Fibroblast of skin of abdomen (primary cell): ENCODE data around the gene NEK4.

Source experiments
- DNase-seq: peaks from one replicate; pipeline ENCODE4 v3.0.0-alpha.2; 2013

NEK4 gene

DNA sequence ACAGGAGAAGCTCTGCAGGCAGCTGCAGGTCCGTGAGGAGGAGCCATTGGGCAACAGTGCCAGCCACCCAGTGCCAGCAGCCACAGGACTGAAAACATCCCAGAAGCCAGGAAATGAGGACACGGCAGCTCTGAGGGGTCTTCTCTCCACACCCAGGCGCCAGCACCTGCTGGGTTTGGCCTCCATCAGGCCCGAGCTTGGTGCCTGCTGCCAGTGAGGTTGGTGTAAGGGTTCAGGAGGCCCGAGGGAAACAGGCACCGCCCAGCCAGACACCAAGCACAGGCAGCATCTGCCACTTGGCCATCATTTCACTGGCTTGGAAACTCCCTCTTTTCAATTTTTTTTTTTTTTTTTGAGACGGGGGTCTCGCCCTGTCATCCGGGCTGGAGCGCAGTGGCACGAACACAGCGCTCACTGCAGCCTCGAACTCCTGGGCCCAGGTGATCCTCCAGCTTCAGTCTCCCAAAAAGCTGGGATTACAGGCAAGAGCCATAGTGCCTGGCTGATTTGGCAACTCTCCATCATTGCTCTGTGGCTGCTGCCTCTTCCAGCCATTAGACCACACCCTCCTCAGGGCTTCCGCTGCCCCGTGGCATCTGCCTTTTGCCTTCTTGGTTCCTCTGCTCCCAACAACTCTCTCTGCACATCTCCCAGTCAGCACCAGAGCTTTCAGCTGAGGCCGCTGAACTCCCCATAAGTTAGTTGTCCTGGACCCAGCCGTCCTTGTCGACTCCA, 22.4 kb upstream of the NEK4 start:
- DNase-seq: no peak

DNA sequence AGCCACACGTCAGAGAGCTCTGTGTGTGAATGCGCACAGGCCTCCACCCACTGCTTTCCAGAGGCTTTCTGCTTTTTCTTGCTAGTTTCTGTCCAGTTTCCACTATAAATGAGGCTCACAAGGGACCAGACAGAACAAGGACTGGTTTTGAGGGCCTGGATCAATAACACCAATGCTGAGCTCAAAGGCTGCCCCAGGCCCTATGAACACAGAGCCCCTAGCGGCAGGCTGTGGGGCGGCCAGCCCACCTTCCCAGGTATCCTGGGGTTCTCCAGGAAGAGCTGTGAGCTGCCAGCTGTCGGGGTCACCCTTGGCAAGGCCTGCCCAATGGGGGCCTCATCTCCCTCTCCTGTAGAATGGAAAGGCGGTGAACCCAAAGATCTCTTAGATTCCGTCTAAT, 21.7 kb upstream of the NEK4 start:
- no peak for DNase-seq

DNA sequence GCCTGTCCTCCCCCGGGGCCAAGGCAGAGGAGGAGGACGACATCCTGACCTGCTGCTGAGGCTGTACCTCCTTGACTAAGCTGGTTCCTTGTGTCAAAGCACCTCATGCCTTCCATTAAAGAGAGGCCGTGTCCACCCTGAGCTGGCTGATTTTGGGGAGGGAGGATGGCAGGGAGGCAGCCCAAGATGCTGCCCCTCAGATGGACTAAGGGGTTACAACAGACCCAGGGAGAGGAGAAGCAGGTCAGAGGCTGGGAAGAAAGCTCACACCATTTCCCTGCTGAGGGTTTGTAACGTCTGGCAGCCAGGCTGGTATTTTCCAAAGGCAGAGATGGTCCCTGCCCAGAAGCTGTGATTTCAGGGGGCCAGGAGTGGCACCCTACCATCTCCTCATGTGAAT, 21.2 kb upstream of the NEK4 start:
- DNase-seq: no peak

GRCh38 chr3:52791366-52791765, 20.6 kb upstream of the NEK4 start:
- DNase-seq: no peak

- no peak for DNase-seq
These were observed 20.0 kb upstream of the NEK4 start for GRCh38 chr3:52790741-52791140.

GRCh38 chr3:52790337-52790736, 19.6 kb upstream of the NEK4 start:
- DNase-seq: no peak

GRCh38 chr3:52789746-52790040, 19.0 kb upstream of the NEK4 start:
- DNase-seq: no peak

- DNase-seq: no peak
These were observed 18.4 kb upstream of the NEK4 start for GRCh38 chr3:52788890-52789745.

GRCh38 chr3:52787672-52788625, 17.2 kb upstream of the NEK4 start:
- no peak for DNase-seq

DNA sequence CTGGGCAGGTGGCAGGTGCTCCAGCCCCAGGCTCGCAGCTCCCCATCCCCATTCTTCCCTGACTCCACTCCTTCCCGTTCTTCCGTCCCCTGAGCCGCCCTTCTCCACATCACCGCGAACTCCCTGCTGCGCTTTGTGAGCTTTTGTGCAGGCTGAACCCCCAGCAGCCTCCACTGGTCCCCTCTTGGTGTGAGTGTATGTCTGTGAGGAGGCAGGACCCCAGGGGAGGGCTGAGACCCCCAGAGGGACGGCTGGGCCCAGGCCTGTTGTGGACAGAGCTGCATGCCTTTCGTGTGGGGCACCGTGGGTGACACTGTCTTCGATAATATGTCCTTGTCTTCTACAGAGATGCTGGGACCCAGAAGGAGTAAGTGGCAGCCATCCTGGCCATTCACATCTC, 16.5 kb upstream of the NEK4 start:
- DNase-seq: no peak

GRCh38 chr3:52786330-52787215, 15.8 kb upstream of the NEK4 start:
- DNase-seq: no peak

DNA sequence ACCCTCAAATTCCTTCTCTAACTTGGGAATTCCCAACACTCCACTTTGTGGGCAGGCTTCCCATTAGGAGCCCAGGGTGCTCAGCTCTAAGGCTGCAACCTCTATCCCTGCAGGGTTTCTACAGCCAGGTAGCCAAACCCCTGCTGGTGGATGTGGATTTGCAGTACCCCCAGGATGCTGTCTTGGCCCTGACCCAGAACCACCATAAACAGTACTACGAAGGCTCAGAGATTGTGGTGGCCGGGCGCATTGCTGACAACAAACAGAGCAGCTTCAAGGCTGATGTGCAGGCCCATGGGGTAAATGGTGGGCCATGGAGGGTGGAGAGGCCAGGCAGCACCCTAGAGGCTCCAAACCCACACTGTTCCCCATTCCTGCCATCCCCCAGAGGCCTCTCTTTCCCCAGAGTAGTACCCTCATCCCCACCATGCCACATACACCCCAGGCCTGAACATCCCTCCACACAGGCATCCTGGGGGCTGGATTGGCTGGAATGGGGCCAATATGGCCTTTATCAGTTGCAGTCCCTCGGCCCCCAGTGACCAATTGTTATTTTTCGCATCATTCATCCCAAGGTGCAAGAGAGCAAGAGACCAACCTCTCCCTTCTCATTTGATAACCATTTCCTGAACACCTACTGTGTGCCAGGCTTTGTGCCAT, 14.3 kb upstream of the NEK4 start:
- no peak for DNase-seq

DNA sequence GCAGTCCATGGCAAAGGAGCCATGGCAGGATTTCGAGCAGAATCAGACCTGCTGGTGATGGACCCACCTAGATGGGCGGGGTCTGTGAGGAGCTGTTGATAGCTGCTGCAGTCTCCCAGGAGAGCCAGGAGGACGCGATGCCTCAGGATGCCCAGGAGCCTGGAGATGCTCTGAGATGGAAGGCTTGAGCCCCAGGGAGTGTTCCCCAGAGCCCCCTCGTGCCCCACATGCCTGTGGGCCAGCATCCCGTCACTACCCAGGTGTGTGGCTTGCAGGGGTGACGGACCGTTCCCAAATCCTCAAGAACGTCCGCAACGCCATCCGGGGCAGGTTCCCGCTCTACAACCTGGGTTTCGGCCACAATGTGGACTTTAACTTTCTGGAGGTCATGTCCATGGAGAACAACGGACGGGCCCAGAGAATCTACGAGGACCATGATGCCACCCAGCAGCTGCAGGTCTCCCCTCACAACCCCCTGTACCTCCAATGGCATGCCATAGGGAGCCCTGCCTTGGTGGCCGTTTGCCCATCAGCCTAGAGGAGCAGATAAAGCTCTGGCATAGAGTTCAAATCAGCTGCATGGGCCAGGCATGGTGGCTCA, 13.4 kb upstream of the NEK4 start:
- no peak for DNase-seq

- no peak for DNase-seq
These were observed 12.4 kb upstream of the NEK4 start for GRCh38 chr3:52783211-52783555.

GRCh38 chr3:52782412-52783210, 11.9 kb upstream of the NEK4 start:
- DNase-seq: no peak

DNA sequence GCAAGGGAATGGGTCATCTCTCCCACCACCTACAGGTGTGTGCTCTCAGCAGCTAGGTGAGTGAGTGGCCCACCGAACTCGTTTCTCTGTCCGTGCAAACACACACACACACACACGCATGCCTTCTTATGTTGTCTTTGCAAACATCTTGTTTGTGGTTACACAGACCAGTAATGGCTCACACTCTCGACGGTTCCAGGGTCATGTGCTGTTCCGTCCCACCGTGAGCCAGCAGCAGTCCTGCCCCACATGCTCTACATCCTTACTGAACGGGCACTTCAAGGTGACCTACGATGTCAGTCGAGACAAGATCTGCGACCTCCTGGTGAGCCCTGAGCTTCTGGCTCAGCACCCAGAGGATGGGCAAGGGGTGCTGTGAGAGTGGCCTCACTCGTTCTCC, 11.0 kb upstream of the NEK4 start:
- no peak for DNase-seq

DNA sequence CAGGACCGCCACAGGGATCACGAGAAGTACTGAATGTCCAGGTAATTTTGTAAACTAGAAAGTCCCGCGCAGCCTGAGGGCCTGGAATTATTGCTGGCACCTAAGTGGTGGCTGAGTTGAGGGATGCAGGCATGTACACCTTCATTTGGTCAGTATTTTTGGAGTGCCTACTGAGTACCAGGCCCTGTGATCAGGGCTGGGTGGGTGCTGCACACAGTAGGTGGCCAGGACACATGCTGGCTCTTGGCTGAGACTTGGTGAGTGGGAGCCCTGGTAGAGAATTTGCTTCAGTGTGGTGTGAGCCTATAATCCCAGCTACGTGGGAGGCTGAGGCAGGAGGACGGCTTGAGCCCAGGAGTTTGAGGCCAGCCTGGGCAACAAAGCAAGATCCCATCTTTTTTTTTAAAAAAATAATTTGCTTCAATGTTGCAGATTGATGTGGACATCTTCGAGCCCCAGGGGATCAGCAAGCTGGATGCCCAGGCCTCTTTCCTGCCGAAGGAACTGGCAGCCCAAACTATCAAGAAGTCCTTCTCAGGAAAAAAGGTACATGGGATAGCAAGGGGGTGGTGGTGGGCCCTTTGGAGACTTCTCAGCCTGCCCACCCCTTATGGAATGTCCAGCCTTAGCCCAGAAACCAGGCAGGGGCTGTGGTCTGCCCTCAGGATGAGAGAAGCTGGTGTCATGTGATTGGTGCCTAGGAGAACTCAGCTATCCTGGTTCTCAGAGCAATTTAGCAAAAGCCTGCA, 9.3 kb upstream of the NEK4 start:
- DNase-seq: no peak

GRCh38 chr3:52779011-52779836, 8.5 kb upstream of the NEK4 start:
- DNase-seq: no peak
